Erythroblast (primary cell): ENCODE data around the gene CHD2.
"Not testable (repeated sequence)": the region's sequence is repeated elsewhere in the genome, so short reads cannot be mapped to it uniquely, and the experiment has no call there.

Experiments
- DNase-seq, 2 experiments: peaks; one replicate each; lab custom pipeline; 2025; lab: John Stamatoyannopoulos, UW
- GATA1 ChIP-seq: IDR thresholded peaks from 2 replicates; pipeline ENCODE4 v1.6.1; 2011; ENCODE audit warnings: low read depth, mild to moderate bottlenecking, control low read depth, low read length, moderate library complexity
- POLR2A ChIP-seq: IDR thresholded peaks from 2 replicates; pipeline ENCODE4 v1.6.1; 2011; ENCODE audit warnings: mild to moderate bottlenecking, low read length

The CHD2 gene

GRCh38 chr15:93055211-93055610 is 155.1 kb downstream of the CHD2 start:
- TF ChIP-seq POLR2A = no peak
- TF ChIP-seq GATA1 = no peak
- no peak for DNase-seq

GRCh38 chr15:93056836-93057235 is 156.7 kb downstream of the CHD2 start:
- DNase-seq = no peak

GRCh38 chr15:93057618-93058017 is 157.5 kb downstream of the CHD2 start:
- TF ChIP-seq GATA1 = no peak
- no peak for TF ChIP-seq POLR2A
- DNase-seq = no peak

More at GRCh38 chr15:93056836-93057235, 156.7 kb downstream of the CHD2 start:
- TF ChIP-seq GATA1 (no peak), POLR2A (no peak)

- no peak for TF ChIP-seq POLR2A
- no peak for TF ChIP-seq GATA1
- no peak for DNase-seq
Measured at GRCh38 chr15:93058128-93058527, 158.0 kb downstream of the CHD2 start.

DNA sequence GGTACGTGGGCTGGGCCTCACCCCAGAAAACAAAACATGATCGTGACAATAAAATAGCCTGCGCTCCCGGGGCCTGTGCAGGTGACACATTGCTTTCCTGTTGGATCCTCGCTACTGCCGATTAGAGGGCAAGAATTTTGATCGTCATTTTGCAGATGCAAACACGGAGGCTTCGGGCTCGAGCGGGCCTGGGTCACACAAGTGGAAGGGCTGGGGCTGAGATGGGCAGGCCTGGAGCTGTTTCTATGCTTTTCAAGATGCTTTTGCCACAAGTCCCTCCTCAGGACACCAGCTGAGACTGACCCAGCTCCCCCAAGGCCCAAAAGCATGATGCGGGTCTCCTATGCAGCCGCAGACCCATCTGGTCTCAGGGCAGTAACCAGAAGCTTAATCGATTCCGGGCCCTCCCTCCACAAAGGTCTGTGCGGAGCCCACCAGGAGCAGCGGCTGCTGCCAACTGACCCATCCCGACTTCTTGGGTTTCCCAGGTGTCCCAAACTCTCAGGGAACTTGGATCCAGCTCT is 158.8 kb downstream of the CHD2 start:
- TF ChIP-seq GATA1 (no peak), POLR2A (no peak)
- DNase-seq = no peak

- no peak for DNase-seq
- no peak for TF ChIP-seq GATA1
- TF ChIP-seq POLR2A = no peak
Measured at GRCh38 chr15:93059442-93059841, 159.3 kb downstream of the CHD2 start.

GRCh38 chr15:93060336-93061248 is 160.5 kb downstream of the CHD2 start:
- no peak for TF ChIP-seq POLR2A
- TF ChIP-seq GATA1 = no peak
- DNase-seq = no peak

GRCh38 chr15:93062628-93063261 is 162.6 kb downstream of the CHD2 start:
- DNase-seq = not testable (repeated sequence)

- no peak for DNase-seq
- TF ChIP-seq GATA1 (no peak), POLR2A (no peak)
Measured at GRCh38 chr15:93063262-93063671, 163.1 kb downstream of the CHD2 start.

- TF ChIP-seq POLR2A = no peak
- no peak for TF ChIP-seq GATA1
- DNase-seq = no peak
Measured at GRCh38 chr15:93063796-93064690, 163.9 kb downstream of the CHD2 start.

GRCh38 chr15:93065641-93066045 is 165.5 kb downstream of the CHD2 start:
- no peak for DNase-seq
- no peak for TF ChIP-seq POLR2A
- TF ChIP-seq GATA1 = no peak

DNA sequence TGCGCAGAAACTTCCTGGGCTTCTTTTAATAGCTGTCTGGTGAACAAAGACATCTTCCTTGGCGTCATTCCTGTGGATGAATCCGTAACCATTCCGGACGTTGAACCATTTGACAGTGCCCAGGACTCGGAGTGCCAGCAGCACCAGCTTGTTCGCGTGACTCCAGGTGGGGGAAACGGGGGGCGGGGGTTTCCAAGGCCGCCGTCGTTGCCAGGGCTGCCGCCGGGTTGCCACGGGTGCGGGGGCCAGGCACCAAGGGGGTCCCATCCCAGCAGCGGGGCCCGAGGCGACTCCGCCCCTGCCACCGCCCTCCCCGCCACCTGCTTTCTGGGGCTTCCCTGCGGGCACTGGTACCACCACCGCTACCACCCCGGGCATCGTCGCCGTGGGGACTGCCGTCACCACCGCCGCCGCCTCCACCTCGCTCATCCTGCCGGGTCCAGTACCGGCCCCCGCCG is 166.1 kb downstream of the CHD2 start:
- no peak for DNase-seq
- TF ChIP-seq POLR2A (no peak), GATA1 (no peak)
